DMS 273 treated with DMSO at 0.1 percent for 48 hours (cell line): ENCODE measurements around the gene RAB36.
A peak's percentile ranks its signal among the peaks of the same experiment; 100 is the strongest.
"Not testable (repeated sequence)": the region's sequence is repeated elsewhere in the genome, so short reads cannot be mapped to it uniquely, and the experiment has no call there.

ENCODE experiments used
- DNase-seq: peaks from one replicate; lab custom pipeline; 2025; lab: John Stamatoyannopoulos, UW

Gene RAB36

GRCh38 chr22:23121000-23121421, 24.3 kb upstream of the RAB36 start:
- no peak for DNase-seq

- no peak for DNase-seq
Observed at GRCh38 chr22:23121424-23121823, 23.9 kb upstream of the RAB36 start.

- DNase-seq: no peak
Observed at GRCh38 chr22:23122216-23122957, 22.9 kb upstream of the RAB36 start.

GRCh38 chr22:23122992-23123803, 22.1 kb upstream of the RAB36 start:
- DNase-seq: no peak

- DNase-seq: no peak
Observed at GRCh38 chr22:23123804-23124254, 21.4 kb upstream of the RAB36 start.

- no peak for DNase-seq
Observed at GRCh38 chr22:23124611-23125511, 20.4 kb upstream of the RAB36 start.

- DNase-seq: no peak
Observed at GRCh38 chr22:23125512-23126103, 19.7 kb upstream of the RAB36 start.

- no peak for DNase-seq
Observed at GRCh38 chr22:23126165-23127054, 18.9 kb upstream of the RAB36 start.

GRCh38 chr22:23127055-23127756, 18.1 kb upstream of the RAB36 start:
- DNase-seq: no peak

GRCh38 chr22:23127788-23128187, 17.5 kb upstream of the RAB36 start:
- no peak for DNase-seq

GRCh38 chr22:23128269-23129108, 16.8 kb upstream of the RAB36 start:
- peak; percentile 74 for DNase-seq

GRCh38 chr22:23129149-23129548, 16.1 kb upstream of the RAB36 start:
- no peak for DNase-seq

- no peak for DNase-seq
Observed at GRCh38 chr22:23130697-23131096, 14.6 kb upstream of the RAB36 start.

- DNase-seq: no peak
Observed at GRCh38 chr22:23131931-23132330, 13.3 kb upstream of the RAB36 start.

GRCh38 chr22:23132376-23133091, 12.7 kb upstream of the RAB36 start:
- no peak for DNase-seq

- DNase-seq: no peak
Observed at GRCh38 chr22:23133922-23134321, 11.4 kb upstream of the RAB36 start.

- DNase-seq: not testable (repeated sequence)
Observed at GRCh38 chr22:23136991-23137390, 8.3 kb upstream of the RAB36 start.

GRCh38 chr22:23137468-23137867, 7.8 kb upstream of the RAB36 start:
- no peak for DNase-seq
